NCI-H526 treated with DMSO at 0.1 percent for 48 hours (cell line): ENCODE measurements around the gene PPIA.
"Not testable (repeated sequence)": the region's sequence is repeated elsewhere in the genome, so short reads cannot be mapped to it uniquely, and the experiment has no call there.

Experiments used
- DNase-seq: peaks from one replicate; lab custom pipeline; 2025; lab: John Stamatoyannopoulos, UW

Gene PPIA

GRCh38 chr7:44827567-44827966, 31.1 kb downstream of the PPIA start:
- DNase-seq: no peak

GRCh38 chr7:44838751-44839150, 42.3 kb downstream of the PPIA start:
- no peak for DNase-seq

- not testable (repeated sequence) for DNase-seq
Observed at GRCh38 chr7:44842675-44843074, 46.2 kb downstream of the PPIA start.

- DNase-seq: not testable (repeated sequence)
Observed at GRCh38 chr7:44843440-44843839, 47.0 kb downstream of the PPIA start.

DNA sequence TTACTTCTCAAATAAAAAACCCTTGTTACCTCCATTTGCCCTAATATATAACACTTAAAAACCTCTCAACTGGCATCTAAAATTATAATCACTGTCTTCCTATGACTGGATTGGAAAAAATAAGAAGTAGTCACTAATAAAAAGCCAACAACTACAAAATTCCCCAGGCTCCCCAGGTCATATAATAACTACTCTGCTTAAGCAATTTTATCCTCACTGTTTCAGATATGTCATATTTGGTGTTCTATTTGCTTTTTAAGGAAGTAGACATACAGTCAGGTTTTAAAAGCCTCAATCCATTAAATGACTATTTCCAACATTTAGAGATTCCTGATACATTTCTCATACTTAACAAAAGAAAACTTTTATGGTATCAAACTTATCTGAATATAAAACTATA, 49.0 kb downstream of the PPIA start:
- no peak for DNase-seq

DNA sequence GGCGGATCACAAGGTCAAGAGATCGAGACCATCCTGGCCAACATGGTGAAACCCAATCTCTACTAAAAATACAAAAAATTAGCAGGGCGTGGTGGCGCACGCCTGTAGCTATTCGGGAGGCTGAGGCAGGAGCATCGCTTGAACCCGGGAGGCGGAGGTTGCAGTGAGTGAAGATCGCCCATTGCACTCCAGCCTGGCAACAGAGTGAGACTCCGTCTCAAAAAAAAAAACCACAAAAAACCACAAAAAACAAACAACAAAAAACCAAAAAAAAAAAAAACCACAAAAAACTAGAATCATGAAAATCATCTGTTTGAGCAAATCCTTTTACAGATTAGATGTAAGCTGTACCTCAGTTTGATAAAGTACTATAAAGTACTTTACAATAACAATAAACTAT, 49.9 kb downstream of the PPIA start:
- DNase-seq: not testable (repeated sequence)

GRCh38 chr7:44846816-44847508, 50.5 kb downstream of the PPIA start:
- no peak for DNase-seq

GRCh38 chr7:44847509-44847919, 51.0 kb downstream of the PPIA start:
- DNase-seq: peak; percentile 73

- peak; percentile 99 for DNase-seq
Observed at GRCh38 chr7:44847920-44848634, 51.6 kb downstream of the PPIA start, which contains the start of gene H2AZ2. H2AZ2 (minus strand) TSS chr7:44848087; CDS start chr7:44847971, 116 bp downstream.

- DNase-seq: no peak
Observed at GRCh38 chr7:44849259-44849884, 52.9 kb downstream of the PPIA start.

DNA sequence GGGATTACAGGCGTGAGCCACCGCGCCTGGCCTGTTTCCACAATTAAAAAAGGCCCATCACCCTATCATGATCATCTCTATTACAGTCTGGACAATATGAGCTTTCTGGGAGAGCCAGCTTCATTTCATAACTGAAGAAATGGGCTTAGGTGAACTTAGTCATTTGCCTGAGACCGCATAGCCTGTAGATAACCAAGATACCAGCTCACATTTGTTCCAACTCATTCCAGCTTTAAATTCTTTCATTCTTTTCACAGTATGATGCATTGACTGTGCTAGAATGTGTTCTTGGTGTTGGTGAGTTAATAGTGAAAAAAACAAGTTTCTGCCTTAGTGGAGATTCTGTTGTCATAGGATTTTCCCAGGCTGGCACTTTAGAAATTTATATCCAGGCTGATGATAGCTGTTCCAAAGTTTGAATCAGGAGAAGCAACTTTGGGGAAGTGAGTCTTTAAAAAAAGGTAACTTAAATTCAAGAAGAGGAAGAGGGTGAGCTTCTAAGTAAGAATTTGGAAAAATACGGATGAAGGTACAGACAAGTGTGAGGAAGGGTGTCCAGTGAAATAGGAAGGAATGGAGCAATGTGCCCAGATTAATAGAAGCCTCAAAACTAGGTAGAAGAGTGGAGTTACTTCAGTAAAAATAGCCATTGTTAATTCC, 53.5 kb downstream of the PPIA start:
- DNase-seq: no peak

GRCh38 chr7:44852590-44852989, 56.1 kb downstream of the PPIA start:
- DNase-seq: no peak
